ENCODE results near the gene ZNF382.
"Not testable (repeated sequence)": the region's sequence is repeated elsewhere in the genome, so short reads cannot be mapped to it uniquely, and the experiment has no call there.

The ZNF382 gene

DNA sequence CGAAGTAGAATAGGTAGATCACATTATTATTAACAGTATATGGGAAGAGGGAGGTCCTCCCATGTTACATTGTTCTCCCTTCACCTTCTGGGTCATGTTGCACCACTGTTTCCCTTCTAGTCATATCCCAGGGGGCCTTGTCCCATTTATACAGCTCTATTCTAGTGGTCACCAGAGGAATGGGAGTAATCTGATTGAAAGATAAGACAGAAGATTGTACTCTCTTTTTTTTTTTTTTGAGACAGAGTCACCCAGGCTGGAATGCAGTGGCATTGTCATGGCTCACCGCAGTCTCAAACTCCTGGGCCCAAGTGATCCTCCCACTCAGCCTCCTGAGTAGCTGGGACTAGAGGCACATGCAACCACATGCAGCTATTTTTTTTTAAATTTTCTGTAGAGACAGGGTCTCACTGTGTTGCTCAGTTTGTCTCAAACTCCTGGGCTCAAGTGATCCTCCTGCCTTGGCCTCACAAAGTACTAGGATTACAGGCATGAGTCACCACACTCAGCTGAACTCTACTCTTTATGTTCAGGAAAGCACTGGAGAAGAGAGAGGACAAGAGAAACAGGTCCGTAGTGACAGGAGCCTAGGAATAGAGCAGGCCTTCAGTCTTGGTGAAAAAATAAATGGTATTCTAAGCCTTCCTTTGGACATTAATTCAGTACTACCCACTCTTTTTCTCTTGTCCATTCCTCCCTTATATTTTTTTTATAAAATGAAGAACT is 27.7 kb upstream of the ZNF382 start:
- TF ChIP-seq, protein P1, sequence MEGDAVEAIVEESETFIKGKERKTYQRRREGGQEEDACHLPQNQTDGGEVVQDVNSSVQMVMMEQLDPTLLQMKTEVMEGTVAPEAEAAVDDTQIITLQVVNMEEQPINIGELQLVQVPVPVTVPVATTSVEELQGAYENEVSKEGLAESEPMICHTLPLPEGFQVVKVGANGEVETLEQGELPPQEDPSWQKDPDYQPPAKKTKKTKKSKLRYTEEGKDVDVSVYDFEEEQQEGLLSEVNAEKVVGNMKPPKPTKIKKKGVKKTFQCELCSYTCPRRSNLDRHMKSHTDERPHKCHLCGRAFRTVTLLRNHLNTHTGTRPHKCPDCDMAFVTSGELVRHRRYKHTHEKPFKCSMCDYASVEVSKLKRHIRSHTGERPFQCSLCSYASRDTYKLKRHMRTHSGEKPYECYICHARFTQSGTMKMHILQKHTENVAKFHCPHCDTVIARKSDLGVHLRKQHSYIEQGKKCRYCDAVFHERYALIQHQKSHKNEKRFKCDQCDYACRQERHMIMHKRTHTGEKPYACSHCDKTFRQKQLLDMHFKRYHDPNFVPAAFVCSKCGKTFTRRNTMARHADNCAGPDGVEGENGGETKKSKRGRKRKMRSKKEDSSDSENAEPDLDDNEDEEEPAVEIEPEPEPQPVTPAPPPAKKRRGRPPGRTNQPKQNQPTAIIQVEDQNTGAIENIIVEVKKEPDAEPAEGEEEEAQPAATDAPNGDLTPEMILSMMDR (IDR thresholded peaks at IDR 0.05; ENCODE audit: low read depth, low read length), result no peak
- H3K4me3 ChIP-seq (ENCODE audit: low read depth, low read length), result no peak overlapping the region

DNA sequence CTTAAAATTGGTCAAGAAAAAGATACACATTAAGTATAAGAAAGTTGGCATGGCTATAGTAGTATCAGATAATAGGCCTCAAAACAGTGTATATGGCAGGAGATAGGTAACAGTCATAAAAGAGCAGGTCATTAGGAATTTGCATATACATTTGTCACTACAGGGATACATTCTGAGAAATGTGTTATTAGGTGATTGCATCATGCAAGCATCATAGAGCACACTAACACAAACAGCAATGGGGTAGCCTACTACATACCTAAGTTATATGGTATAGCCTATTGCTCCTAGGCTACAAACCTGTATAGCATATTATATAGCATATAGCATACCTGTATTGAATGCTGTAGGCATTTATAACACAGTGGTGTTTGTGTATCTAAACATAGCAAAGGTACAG is 25.9 kb upstream of the ZNF382 start:
- H3K4me3 ChIP-seq (ENCODE audit: low read depth, low read length), result no peak overlapping the region
- TF ChIP-seq, protein P1 (IDR thresholded peaks at IDR 0.05; ENCODE audit: low read depth, low read length), result no peak

DNA sequence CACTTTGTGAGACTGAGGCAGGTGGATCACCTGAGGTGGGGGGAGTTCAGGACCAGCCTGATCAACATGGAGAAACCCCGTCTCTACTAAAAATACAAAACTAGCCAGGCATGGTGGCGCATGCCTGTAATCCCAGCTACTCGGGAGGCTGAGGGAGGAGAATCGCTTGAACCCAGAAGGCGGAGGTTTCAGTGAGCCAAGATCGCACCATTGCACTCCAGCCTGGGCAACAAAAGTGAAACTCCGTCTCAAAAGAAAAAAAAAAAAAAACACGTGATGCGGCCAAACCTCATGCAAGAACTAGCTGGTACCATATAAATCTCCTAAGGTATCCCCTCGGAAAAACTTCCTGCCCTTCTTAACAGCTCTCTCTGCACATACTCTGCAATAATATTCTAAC is 2.4 kb upstream of the ZNF382 start:
- not testable (repeated sequence) for H3K4me3 ChIP-seq (ENCODE audit: low read depth, low read length)

DNA sequence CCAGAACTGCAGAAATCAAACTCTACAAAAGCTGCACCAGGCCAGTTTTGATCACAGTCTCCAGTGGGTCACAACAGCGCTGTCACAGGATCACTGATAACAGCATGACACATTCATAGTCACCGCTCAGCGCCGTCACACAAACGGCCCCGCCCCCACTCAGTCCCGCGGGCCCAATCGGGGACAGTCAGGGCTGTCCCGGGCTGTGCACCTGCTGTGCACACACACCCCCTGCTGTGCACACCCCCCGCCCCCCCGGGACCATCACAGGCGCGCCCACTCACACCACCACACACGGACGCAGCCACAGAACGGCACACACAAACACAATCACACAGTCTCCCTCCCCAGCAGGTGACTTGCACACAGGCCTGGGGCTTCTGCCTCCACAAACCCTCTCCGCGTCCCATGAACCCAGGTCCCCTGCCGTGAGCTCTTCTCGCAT is 435 bp upstream of the ZNF382 start:
- H3K4me3 ChIP-seq (ENCODE audit: low read depth, low read length), result peak overlapping the region; percentile 79
- TF ChIP-seq, protein P1 (IDR thresholded peaks at IDR 0.05; ENCODE audit: low read depth, low read length), result no peak

DNA sequence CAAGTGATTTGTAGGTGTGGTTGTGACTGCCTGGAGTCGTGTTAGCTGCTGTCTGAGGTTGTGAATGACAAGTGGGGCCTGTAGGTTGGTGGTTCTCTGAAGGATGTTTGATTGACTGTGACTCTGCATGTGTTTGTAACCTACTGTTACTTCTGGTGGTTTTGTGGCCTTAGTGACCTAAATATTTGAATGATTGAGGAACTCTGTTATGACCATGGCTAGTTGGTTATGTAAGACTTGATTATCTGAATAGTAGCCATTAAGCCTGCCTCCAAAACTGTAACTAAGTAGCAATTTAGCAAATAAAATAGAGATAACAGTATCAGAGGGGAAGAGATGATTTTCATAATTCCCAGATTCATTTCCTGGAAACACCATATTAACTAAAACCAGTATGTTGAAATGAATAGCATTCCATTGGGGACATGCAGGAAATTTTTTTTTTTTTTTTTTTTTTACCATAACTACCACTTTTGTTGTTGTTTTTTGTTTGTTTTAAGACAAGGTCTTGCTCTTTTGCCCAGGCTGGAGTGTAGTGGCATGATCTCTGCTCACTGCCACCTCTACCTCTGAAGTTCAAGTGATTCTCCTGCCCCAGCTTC is 865 bp downstream of the ZNF382 start:
- peak overlapping the region; percentile 79 for H3K4me3 ChIP-seq (ENCODE audit: low read depth, low read length)
- TF ChIP-seq, protein P1 (IDR thresholded peaks at IDR 0.05; ENCODE audit: low read depth, low read length), result no peak

DNA sequence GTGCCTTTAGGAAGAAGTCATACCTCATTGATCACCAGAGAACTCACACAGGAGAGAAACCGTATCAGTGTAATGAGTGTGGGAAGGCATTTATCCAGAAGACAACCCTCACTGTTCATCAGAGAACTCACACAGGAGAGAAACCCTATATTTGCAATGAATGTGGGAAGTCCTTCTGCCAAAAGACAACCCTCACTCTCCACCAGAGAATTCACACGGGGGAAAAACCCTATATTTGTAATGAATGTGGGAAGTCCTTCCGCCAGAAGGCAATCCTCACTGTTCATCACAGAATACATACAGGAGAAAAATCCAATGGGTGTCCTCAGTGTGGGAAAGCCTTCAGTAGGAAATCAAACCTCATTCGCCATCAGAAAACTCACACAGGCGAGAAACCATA is 21.9 kb downstream of the ZNF382 start:
- TF ChIP-seq, protein P1 (IDR thresholded peaks at IDR 0.05; ENCODE audit: low read depth, low read length), result no peak
- no peak overlapping the region for H3K4me3 ChIP-seq (ENCODE audit: low read depth, low read length)

DNA sequence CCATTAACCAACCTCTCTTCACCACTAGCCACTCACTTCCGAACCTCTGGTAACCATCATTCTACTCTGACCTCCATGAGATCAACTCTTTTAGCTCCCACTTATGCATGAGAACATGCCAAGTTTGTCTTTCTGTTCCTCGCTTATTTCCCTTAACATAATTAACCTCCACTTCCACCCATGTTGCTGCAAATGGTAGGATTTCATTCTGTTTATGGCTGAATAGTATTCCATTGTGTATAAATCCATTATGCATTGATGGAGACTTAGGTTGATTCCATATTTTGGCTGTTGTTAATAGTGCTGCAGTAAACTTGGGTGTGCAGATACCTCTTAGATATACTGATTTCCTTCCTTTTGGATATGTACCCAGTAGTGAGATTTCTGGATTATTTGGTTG is 30.2 kb downstream of the ZNF382 start:
- H3K4me3 ChIP-seq (ENCODE audit: low read depth, low read length), result no peak overlapping the region
- TF ChIP-seq, protein P1 (IDR thresholded peaks at IDR 0.05; ENCODE audit: low read depth, low read length), result no peak
